Liver (tissue), 3 donors: Measurements from ENCODE around the gene COL7A1.

ENCODE experiments used
- CTCF ChIP-seq: fragments of 150-350 bp; IDR thresholded peaks from 2 replicates; pipeline ENCODE4 v1.5.1; 2017; ENCODE audit warnings: improper control_type of control experiment, low read depth, low read length; ENCODE audit not compliant: missing input control
- MAX ChIP-seq: IDR thresholded peaks from 2 replicates; pipeline ENCODE4 v1.6.1; 2016; ENCODE audit warnings: antibody characterized with exemption
- RXRA ChIP-seq, 2 donors: IDR thresholded peaks; 2 replicates each; pipeline ENCODE4 v1.6.1; 2017 to 2018; ENCODE audit warnings: antibody characterized with exemption in 2 of 2, mild to moderate bottlenecking in 1 of 2
- SP1 ChIP-seq: IDR thresholded peaks from 2 replicates; pipeline ENCODE4 v1.6.1; 2018; ENCODE audit warnings: antibody characterized with exemption, mild to moderate bottlenecking
- YY1 ChIP-seq: IDR thresholded peaks from 2 replicates; pipeline ENCODE4 v1.6.1; 2016; ENCODE audit warnings: antibody characterized with exemption, mild to moderate bottlenecking
- ZBTB33 ChIP-seq: IDR thresholded peaks from 2 replicates; pipeline ENCODE4 v1.6.1; 2016; ENCODE audit warnings: antibody characterized with exemption
- donor health status: healthy.
- donor health status: healthy.

GRCh38 chr3:48576647-48577046 is 18.5 kb downstream of the COL7A1 start:
- TF ChIP-seq CTCF (no peak), YY1 (no peak), SP1 (no peak), RXRA (IDR thresholded peaks at IDR 0.05) (no peak), ZBTB33 (no peak), MAX (no peak)
